GM21825 (cell line): Measurements from ENCODE around the gene GSTT2B.
"Not testable (repeated sequence)": the region's sequence is repeated elsewhere in the genome, so short reads cannot be mapped to it uniquely, and the experiment has no call there.

ENCODE experiments used
- ATAC-seq: cut with Tn5 transposase; IDR thresholded peaks from one replicate; pipeline ENCODE4 v1.9.1; 2021; ENCODE audit warnings: mild to moderate bottlenecking, moderate library complexity; ENCODE audit not compliant: unreplicated experiment

GSTT2B gene

DNA sequence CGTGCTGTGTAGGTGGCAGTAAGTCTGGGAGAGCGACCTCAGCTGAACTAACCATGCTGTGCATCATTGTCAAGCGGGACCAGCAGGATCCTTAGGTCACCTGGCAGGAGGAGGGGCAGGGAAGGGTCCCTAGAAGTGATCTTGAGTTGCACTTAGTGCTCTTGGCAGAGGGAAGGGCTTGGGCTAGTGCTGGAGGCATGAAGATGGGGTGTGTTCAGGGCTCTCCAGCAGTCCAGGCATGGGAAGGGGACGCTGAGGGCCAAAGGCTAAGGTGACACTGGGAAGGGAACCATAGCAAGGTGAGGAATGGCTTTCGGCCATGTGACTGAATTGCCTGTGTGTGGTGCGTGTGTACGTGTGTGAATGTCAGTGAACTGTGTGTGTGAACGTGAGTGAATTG, 25.1 kb upstream of the GSTT2B start:
- ATAC-seq: not testable (repeated sequence)

GRCh38 chr22:23984430-23984829, 23.4 kb upstream of the GSTT2B start:
- no peak for ATAC-seq

- not testable (repeated sequence) for ATAC-seq
Observed at GRCh38 chr22:23980567-23980966, 19.6 kb upstream of the GSTT2B start.

DNA sequence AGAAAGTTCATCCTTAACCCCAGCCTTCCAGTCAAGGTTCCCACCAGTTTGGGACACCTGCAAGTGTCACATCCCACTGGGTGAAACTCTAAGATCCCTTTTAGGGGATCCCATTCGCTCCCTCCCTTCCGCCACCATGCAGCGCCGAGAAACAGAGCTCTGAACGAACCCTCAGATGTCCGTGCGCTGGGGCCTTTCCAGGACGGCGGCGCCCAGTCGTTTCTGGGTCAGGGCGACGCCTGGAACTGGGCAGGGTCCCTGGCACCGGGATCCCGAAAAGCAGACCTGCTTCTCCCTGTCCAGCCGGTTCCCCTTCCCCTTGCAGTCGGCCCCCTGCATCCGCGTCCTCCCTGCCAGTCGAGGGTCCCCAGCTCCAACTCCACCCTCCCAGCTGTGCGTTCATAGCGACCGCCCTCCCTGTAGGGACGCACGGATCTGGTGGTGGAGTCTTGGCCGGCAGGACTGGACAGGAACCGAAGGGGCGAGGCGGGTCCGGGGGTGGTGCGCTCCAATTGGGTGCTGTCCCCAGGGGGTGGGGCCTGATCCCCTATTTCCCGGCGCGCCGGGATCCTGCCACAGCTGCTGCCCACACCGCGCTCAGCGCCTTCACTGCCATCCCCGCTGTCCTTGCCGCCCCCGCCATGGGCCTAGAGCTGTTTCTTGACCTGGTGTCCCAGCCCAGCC, 18.7 kb upstream of the GSTT2B start, which contains the start of gene GSTT2:
Gene GSTT2 (plus strand): TSS at position 578 of the 684 bp plus-strand sequence.
- ATAC-seq: not testable (repeated sequence)

- ATAC-seq: not testable (repeated sequence)
Observed at GRCh38 chr22:23977304-23977703, 16.3 kb upstream of the GSTT2B start.

GRCh38 chr22:23974836-23975352, 13.9 kb upstream of the GSTT2B start:
- ATAC-seq: peak; percentile 27

DNA sequence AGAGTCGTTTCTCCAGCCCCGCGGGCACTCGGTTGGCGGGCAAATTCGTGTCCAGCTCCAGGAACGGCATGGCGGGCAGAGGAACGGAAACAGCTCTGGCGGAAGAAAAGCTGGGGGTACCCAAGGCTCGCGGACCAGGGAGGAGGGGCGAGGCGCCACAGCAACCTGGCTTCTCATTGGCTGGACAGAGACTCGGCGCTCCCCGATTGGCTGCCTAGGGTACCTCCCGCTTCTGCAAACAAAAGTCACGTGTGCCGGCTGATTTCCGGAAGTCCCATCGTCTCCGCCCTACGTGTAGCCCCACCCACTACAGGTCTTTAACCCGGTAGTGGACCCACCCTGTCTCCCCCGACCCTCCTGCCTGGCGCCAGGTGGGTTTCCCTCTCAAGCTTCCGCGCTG, 13.3 kb upstream of the GSTT2B start, which contains the start of gene DDT:
Gene DDT (minus strand): TSS at position 97 of the 400 bp plus-strand sequence. CDS start 27 bp downstream, at position 70.
- peak; percentile 85 for ATAC-seq

DNA sequence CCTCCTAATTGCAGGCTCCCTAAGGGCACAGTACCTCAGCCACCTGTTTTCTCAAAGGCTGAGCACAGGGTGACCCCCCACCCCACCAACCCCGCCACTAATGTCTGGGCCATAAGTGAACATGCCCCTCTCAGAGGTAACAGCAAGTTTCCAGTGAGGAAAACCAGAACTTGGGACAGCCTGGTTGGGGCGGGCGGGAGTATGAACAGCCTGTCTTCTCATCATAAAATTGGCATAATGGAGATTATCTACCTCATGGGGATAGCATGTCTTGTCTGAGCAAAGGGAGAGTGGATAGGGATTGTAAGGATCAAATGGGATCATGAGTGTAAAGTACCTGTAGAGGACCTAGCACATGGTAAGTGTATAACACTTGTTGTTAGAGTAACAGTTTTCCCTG, 10.9 kb upstream of the GSTT2B start:
- not testable (repeated sequence) for ATAC-seq

DNA sequence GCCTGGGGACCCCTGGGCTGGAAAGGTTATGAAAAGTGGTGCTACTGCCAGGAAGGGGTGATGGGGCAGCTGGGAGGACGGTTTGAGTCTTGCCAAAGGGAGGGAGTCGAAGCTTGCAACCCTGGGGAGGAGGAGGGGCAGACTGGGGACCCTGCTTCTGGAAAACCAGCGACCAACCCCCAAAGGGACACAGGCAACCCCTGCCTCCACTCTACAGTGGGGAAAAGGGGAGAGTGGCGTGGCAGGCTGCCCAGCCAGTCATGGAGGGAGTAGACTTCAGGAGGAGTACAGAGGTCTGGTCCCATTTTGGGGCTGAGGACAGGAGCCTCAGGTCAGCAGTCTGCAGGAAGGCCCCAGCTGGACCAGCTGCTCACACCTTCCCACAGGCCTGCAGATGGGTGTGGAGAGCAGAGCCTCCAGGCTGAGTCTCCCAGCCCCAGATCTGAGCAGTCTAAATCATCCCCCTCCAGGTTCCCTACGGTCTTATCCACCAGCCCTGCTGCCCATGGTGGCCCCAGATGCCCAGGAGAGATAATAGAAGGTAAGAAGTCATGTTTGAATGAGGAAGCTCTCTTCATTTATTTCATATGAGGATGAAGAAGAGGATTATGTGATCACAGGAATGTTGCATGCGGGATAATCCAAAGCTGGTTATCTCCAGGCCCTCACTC, 10.0 kb upstream of the GSTT2B start:
- ATAC-seq: no peak

DNA sequence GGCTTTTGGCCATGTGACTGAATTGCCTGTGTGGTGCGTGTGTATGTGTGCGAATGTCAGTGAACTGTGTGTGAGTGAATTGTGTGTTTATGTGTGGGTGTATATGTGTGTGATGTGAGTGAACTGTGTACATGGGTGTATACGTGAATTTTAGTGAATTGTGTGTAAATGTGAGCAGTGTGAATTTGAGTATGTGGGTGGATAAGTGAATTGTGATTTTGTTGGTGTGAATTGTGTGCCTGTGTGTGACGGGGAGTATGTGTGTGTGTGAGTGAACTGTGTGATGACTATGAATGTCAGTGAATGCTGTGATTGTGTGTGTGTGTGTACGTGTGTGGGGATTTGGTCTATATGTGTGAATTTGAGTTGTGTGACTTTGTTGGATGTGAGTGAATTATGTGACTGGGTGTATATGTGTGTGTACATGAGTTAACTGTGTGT, 9.2 kb upstream of the GSTT2B start:
- no peak for ATAC-seq

DNA sequence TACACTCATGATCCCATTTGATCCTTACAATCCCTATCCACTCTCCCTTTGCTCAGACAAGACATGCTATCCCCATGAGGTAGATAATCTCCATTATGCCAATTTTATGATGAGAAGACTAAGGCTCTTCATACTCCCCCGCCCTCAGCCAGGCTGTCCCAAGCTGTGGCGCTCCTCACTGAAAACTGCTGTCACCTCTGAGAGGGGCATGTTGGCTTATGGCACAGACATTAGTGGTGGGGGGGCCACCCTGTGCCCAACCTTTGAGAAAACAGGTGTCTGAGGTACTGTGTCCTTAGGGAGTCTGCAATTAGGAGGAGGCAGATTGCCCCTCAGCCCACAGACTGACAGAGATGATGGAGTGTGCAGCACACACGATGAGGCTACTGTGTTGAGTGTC, 8.1 kb upstream of the GSTT2B start:
- ATAC-seq: no peak

GRCh38 chr22:23966568-23966967, 5.6 kb upstream of the GSTT2B start, which contains the start of gene DDTL:
Gene DDTL (plus strand): TSS chr22:23966888. CDS start chr22:23966915, 27 bp downstream.
- ATAC-seq: peak; percentile 84

- ATAC-seq: peak; percentile 23
Observed at GRCh38 chr22:23966094-23966493, 5.1 kb upstream of the GSTT2B start.

DNA sequence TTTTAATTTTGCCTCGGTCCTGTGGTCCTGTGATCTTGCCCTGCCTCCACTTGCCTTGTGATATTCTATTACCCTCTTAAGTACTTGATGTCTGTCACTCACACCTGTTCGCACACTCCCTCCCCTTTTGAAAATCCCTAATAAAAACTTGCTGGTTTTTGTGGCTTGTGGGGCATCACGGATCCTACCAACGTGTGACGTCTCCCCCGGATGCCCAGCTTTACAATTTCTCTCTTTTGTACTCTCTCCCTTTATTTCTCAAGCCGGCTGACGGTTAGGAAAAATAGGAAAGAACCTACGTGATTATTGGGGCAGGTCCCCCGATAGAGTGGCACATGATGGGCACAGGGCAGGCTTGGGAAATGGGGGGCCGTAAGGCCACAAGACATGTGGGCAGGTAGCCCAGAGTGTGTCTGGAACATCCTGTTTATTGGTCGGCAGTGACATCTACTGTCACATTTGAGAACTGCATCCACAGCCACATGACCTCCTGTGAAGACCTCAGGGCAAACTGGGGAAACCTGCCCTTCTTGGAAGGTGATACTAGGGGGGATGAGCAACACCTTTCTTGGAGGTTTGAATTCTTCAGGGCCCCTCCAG, 4.6 kb downstream of the GSTT2B start:
- not testable (repeated sequence) for ATAC-seq

GRCh38 chr22:23955886-23956285, 5.1 kb downstream of the GSTT2B start:
- ATAC-seq: not testable (repeated sequence)

DNA sequence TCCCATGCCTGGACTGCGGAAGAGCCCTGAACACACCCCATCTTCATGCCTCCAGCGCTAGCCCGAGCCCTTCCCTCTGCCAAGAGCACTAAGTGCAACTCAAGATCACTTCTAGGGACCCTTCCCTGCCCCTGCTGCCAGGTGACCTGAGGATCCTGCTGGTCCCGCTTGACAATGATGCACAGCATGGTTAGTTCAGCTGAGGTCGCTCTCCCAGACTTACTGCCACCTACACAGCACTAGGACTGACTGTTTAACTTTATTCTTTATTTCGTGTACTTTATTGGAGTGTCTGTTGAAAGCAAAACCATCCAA, 6.0 kb downstream of the GSTT2B start:
- ATAC-seq: not testable (repeated sequence)

GRCh38 chr22:23954193-23954990, 6.6 kb downstream of the GSTT2B start:
- ATAC-seq: not testable (repeated sequence)

- not testable (repeated sequence) for ATAC-seq
Observed at GRCh38 chr22:23953485-23953884, 7.5 kb downstream of the GSTT2B start.

GRCh38 chr22:23952794-23953405, 8.1 kb downstream of the GSTT2B start:
- ATAC-seq: not testable (repeated sequence)

GRCh38 chr22:23951383-23951782, 9.6 kb downstream of the GSTT2B start:
- not testable (repeated sequence) for ATAC-seq
